Measurements from ENCODE around the gene INO80B.

GRCh38 chr2:74491648-74492544 is 37.0 kb downstream of the INO80B start:
- TF ChIP-seq CTCF (IDR thresholded peaks at IDR 0.05) (no peak), POLR2AphosphoS5 (IDR thresholded peaks at IDR 0.05; ENCODE audit: low read depth, low read length) (no peak)
